ENCODE results near the gene PDLIM7.
A peak's percentile ranks its signal among the peaks of the same experiment; 100 is the strongest.

PDLIM7 gene

DNA sequence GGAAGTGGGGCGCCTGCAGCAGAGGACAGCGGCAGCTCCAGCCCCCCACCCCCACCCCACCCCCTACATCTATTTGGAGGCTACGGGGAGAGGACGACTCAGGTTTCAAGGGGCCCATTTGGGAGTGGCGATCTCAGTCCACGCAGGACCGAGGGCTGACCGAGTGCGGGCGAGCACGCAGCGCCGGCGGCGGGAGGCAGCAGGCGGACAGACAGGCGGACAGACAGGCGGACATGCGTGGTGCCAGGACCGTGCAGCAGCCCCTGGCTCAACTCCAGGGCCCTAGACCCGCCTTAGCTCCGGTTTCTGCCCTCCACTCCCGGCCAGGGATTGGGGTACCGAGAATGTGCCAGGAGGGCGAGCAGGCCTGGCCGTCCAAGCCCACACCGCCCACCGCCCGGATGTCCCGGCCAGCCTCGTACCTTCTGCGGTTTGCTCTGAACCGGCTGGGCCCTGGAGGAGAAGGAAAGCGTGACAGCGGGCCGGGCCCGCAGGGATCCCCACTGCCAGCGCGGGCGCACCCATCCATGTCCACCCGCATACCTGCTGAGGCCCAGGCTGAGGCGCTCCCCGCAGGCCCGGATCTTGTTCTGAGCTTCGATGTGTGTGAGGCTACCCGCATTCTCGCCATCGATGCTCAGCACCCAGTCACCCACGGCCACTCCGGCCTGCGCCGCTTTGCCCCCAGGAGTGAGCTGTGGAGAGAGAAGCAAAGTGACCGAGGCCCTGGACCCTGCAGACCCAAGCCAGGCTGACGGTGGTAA is 5.2 kb downstream of the PDLIM7 start:
- Histone ChIP-seq H3K4me1 (ENCODE audit: low read length) (peaks cover 47% of the 10 kb centered on the region), H3K79me2 (ENCODE audit: low read length) (no peaks in the 10 kb centered on the region), H3K27me3 (ENCODE audit: low read depth, low read length) (peaks cover 5% of the 10 kb centered on the region; the same call in 1 of the 2 replicates), H3K27ac (ENCODE audit: low read length) (no peak overlapping the region), H3K36me3 (replicated peaks; ENCODE audit: low read depth, low read length) (no peaks in the 10 kb centered on the region), H2AFZ (ENCODE audit: low read depth, low read length) (no peak overlapping the region), H4K20me1 (ENCODE audit: insufficient read depth, low read length) (no peaks in the 10 kb centered on the region; the same call in 1 of the 2 replicates), H3K9me3 (ENCODE audit: insufficient read depth, low read length) (no peaks in the 10 kb centered on the region), H3K4me2 (ENCODE audit: low read length) (no peak overlapping the region), H3K9ac (ENCODE audit: low read length) (no peak overlapping the region), H3K4me3 (ENCODE audit: low read length) (no peak overlapping the region)
- no peak for TF ChIP-seq EZH2phosphoT487 (IDR thresholded peaks at IDR 0.05; ENCODE audit: low read depth)
- TF ChIP-seq, protein P1, sequence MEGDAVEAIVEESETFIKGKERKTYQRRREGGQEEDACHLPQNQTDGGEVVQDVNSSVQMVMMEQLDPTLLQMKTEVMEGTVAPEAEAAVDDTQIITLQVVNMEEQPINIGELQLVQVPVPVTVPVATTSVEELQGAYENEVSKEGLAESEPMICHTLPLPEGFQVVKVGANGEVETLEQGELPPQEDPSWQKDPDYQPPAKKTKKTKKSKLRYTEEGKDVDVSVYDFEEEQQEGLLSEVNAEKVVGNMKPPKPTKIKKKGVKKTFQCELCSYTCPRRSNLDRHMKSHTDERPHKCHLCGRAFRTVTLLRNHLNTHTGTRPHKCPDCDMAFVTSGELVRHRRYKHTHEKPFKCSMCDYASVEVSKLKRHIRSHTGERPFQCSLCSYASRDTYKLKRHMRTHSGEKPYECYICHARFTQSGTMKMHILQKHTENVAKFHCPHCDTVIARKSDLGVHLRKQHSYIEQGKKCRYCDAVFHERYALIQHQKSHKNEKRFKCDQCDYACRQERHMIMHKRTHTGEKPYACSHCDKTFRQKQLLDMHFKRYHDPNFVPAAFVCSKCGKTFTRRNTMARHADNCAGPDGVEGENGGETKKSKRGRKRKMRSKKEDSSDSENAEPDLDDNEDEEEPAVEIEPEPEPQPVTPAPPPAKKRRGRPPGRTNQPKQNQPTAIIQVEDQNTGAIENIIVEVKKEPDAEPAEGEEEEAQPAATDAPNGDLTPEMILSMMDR (IDR thresholded peaks at IDR 0.05; ENCODE audit: low read depth, low read length) = no peak

DNA sequence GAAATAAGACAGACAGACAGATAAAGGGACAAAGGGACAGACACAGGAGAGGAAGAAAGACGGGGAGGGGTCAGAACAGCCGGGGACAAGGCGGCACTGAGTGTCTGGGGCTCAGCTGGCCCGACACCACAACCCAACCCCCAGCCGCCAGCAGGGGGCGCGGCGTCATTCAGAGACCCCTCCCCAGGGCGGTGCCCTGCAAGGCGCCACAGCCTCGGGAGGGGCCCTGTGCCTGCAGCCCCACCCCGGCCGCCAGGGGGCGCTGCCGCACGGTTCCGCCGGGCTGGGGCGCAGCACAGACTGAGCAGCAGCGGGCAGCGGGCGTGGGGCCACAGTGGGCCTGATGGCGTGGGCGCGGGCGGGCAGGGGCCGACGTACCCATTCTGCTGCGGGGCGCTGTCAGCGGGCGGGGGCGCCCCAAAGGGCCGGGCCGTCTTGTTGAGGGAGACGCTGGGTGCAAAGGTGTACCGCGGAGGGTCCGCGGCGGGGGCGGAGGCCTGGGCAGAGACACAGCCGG is 5.9 kb downstream of the PDLIM7 start:
- no peaks in the 10 kb centered on the region for H3K9me3 ChIP-seq (ENCODE audit: insufficient read depth, low read length)
- no peaks in the 10 kb centered on the region for H3K36me3 ChIP-seq (replicated peaks; ENCODE audit: low read depth, low read length)
- H3K4me2 ChIP-seq (ENCODE audit: low read length) = no peak overlapping the region
- H3K4me3 ChIP-seq (ENCODE audit: low read length) = no peak overlapping the region
- H3K27ac ChIP-seq (ENCODE audit: low read length) = no peak overlapping the region
- peaks cover 44% of the 10 kb centered on the region for H3K4me1 ChIP-seq (ENCODE audit: low read length)
- TF ChIP-seq, protein P1 (IDR thresholded peaks at IDR 0.05; ENCODE audit: low read depth, low read length) = peak; percentile 44
- TF ChIP-seq EZH2phosphoT487 (IDR thresholded peaks at IDR 0.05; ENCODE audit: low read depth) = no peak
- no peaks in the 10 kb centered on the region for H3K79me2 ChIP-seq (ENCODE audit: low read length)
- no peak overlapping the region for H3K9ac ChIP-seq (ENCODE audit: low read length)
- no peak overlapping the region for H2AFZ ChIP-seq (ENCODE audit: low read depth, low read length)
- no peaks in the 10 kb centered on the region; the same call in 1 of the 2 replicates for H4K20me1 ChIP-seq (ENCODE audit: insufficient read depth, low read length)
- peaks cover 3% of the 10 kb centered on the region; the same call in 1 of the 2 replicates for H3K27me3 ChIP-seq (ENCODE audit: low read depth, low read length)

DNA sequence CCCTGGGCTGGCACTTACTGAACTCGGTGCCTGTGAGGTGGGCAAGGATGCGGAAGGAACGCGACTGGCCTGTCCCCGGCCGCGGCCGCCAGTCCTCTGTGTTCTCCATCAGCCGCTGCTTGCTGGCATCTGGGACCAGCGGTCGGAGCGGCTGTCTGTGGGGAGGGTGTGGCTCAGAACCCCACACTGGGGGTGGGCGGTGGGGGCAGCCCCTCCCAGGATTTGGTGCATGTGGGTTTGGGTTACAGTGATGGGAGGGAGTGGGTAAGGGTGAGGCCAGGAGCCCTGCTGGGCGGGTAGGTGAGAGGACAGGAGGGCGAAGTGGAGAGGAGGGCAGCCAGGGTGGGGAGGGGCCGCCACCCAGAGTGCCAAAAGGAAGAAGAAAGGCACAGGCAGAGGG is 6.4 kb downstream of the PDLIM7 start:
- Histone ChIP-seq H3K4me3 (ENCODE audit: low read length) (no peak overlapping the region), H3K27me3 (ENCODE audit: low read depth, low read length) (no peaks in the 10 kb centered on the region; the same call in 1 of the 2 replicates), H2AFZ (ENCODE audit: low read depth, low read length) (no peak overlapping the region), H3K4me1 (ENCODE audit: low read length) (peaks cover 39% of the 10 kb centered on the region), H3K36me3 (replicated peaks; ENCODE audit: low read depth, low read length) (no peaks in the 10 kb centered on the region), H3K79me2 (ENCODE audit: low read length) (no peaks in the 10 kb centered on the region), H3K27ac (ENCODE audit: low read length) (no peak overlapping the region), H3K9ac (ENCODE audit: low read length) (no peak overlapping the region), H4K20me1 (ENCODE audit: insufficient read depth, low read length) (no peaks in the 10 kb centered on the region; the same call in 1 of the 2 replicates), H3K9me3 (ENCODE audit: insufficient read depth, low read length) (no peaks in the 10 kb centered on the region), H3K4me2 (ENCODE audit: low read length) (no peak overlapping the region)
- TF ChIP-seq, protein P1 (IDR thresholded peaks at IDR 0.05; ENCODE audit: low read depth, low read length) = no peak
- TF ChIP-seq EZH2phosphoT487 (IDR thresholded peaks at IDR 0.05; ENCODE audit: low read depth) = no peak

DNA sequence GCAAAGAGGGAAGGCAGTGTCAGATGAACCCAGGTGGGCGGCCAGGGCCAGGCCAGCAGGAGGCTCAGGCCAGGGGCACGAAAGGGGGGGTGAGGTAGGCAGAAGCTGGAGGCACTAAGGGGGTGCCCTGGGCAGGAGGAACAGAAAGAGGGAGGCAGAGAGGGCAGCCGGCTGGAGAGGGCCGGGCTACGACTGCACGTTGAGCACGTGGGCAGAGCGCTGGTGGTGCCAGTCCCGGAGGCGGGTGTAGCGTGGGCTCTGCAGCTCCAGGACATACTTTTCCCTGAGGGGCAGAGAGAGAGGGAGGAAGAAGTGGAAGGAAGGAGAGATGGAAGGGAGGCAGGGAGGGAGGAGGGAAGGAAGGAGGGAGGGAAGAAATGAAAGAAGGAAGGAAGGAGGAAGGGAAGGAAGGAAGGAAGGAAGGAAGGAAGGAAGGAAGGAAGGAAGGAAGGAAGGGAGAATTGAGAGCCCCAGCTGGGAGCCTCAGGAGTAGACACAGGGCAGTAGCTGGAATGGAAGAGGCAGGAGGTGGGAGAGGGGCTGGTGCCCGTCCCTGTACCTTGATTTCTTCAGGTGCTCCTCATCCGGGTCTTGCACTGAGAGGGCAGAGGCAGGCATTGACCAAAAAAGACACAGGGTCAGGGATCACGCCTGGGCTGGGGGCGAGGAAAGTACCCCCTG is 7.0 kb downstream of the PDLIM7 start:
- no peak overlapping the region for H2AFZ ChIP-seq (ENCODE audit: low read depth, low read length)
- no peaks in the 10 kb centered on the region for H3K36me3 ChIP-seq (replicated peaks; ENCODE audit: low read depth, low read length)
- no peaks in the 10 kb centered on the region; the same call in 1 of the 2 replicates for H4K20me1 ChIP-seq (ENCODE audit: insufficient read depth, low read length)
- H3K27me3 ChIP-seq (ENCODE audit: low read depth, low read length) = no peaks in the 10 kb centered on the region
- no peak overlapping the region for H3K4me2 ChIP-seq (ENCODE audit: low read length)
- TF ChIP-seq EZH2phosphoT487 (IDR thresholded peaks at IDR 0.05; ENCODE audit: low read depth) = no peak
- TF ChIP-seq, protein P1 (IDR thresholded peaks at IDR 0.05; ENCODE audit: low read depth, low read length) = no peak
- no peak overlapping the region for H3K4me3 ChIP-seq (ENCODE audit: low read length)
- H3K9ac ChIP-seq (ENCODE audit: low read length) = no peak overlapping the region
- no peaks in the 10 kb centered on the region for H3K79me2 ChIP-seq (ENCODE audit: low read length)
- peaks cover 34% of the 10 kb centered on the region for H3K4me1 ChIP-seq (ENCODE audit: low read length)
- no peaks in the 10 kb centered on the region for H3K9me3 ChIP-seq (ENCODE audit: insufficient read depth, low read length)
- H3K27ac ChIP-seq (ENCODE audit: low read length) = no peak overlapping the region

Measured in OCI-LY3 (cell line).